ENCODE measurements around the gene ST8SIA2.

- TF ChIP-seq CTCF (conservative IDR thresholded peaks at IDR 0.05 in 1 of 2, IDR thresholded peaks at IDR 0.05 in 1 of 2; ENCODE audit: low read depth in 1 of 2, low read length in 2 of 2) = no peak
- TF ChIP-seq EZH2 (IDR thresholded peaks at IDR 0.05; ENCODE audit: low read length, missing control alignments) = no peak
Observed at GRCh38 chr15:92463352-92463751, 69.7 kb downstream of the ST8SIA2 start.

Data from fibroblast of lung (primary cell).